H1 (cell line): Measurements from ENCODE around the gene SLC23A2. TPM values are rescaled to one million over a fixed set of nuclear protein-coding genes. Genes with fewer than 3 reads are reported as not detected.

Experiments used
- BRCA1 ChIP-seq: IDR thresholded peaks from 2 replicates; pipeline ENCODE4 v1.6.1; 2012; ENCODE audit warnings: low read depth, low read length, improper control_type of control experiment
- POLR2AphosphoS5 ChIP-seq: IDR thresholded peaks from 2 replicates; pipeline ENCODE4 v1.6.1; 2011; ENCODE audit warnings: low read depth, low read length
- YY1 ChIP-seq: IDR thresholded peaks from 2 replicates; pipeline ENCODE4 v1.6.1; 2011; ENCODE audit warnings: low read depth, mild to moderate bottlenecking, low read length
- polyA plus RNA-seq, 7 experiments: library from polyadenylated mRNA; depleted of rRNA in 3 of 7; stranded (reverse) in 5 of 7; unstranded in 2 of 7; fragments of >200 nt in 5 of 7; fragments of 200-250 nt in 2 of 7; gene quantifications; 1 replicate in 5 of 7; 2 replicates in 1 of 7; 4 replicates in 1 of 7; pipeline versions ENCODE4 v1.2.1 to v1.2.3, GENCODE V29; 2011 to 2013; ENCODE audit warnings: missing spikeins in 2 of 7, mixed read lengths in 2 of 7
- total RNA-seq: library from RNA; stranded (reverse); fragmentation: NEBNext Ultra II Directional; extraction: Animal tissue kit (Norgen Biotek cat#: 25700); gene quantifications from 2 replicates; pipeline ENCODE4 v1.2.1, GENCODE V29; 2021

The SLC23A2 gene
- total and polyA plus RNA-seq, 2 of the 8 experiments (the other 6 are each of a cell fraction or from before 2014, with no cell fraction given): 17.0 to 18.6 TPM

DNA sequence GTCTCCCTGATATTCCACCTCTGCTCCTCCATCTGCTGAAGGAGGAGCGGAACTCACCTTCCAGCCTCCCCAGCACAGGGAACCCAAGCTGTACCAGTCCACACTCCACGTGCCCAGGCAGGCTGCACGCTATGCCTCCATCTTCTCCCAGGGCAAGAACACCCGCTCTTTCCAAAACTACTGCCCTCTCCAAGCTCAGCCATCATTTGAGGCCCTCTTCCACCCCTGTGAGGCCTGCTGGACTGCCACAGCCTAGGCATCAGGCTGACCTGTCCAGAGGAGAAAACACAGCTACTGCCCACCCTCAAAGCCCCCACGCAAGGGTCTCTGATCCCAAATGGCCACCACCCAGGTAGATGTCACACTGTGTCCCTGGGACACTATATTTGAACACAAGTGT, 179.7 kb downstream of the SLC23A2 start (continued):
- TF ChIP-seq BRCA1 (no peak), YY1 (no peak), POLR2AphosphoS5 (no peak)
